Large intestine (tissue), 3 donors: Measurements from ENCODE around the gene NUTM2E. TPM values are rescaled to one million over a fixed set of nuclear protein-coding genes. Genes with fewer than 3 reads are reported as not detected.
"Not testable (repeated sequence)": the region's sequence is repeated elsewhere in the genome, so short reads cannot be mapped to it uniquely, and the experiment has no call there.

Experiments
- DNase-seq, 2 donors: peaks; one replicate each; pipeline versions ENCODE4 v3.0.0 to v3.0.0-alpha.2; 2013
- H3K27ac ChIP-seq: one replicate; pipeline ENCODE4 v1.5.1; 2013; ENCODE audit warnings: low read length
- H3K27me3 ChIP-seq: 2 replicates; pipeline ENCODE4 v1.6.1; 2013; ENCODE audit warnings: low read length; ENCODE audit not compliant: control insufficient read depth, insufficient read depth
- H3K36me3 ChIP-seq: 2 replicates; pipeline ENCODE4 v1.6.1; 2013; ENCODE audit warnings: low read length; ENCODE audit not compliant: control insufficient read depth, insufficient read depth
- H3K4me1 ChIP-seq: one replicate; pipeline ENCODE4 v1.6.1; 2013; ENCODE audit warnings: low read length; ENCODE audit not compliant: control insufficient read depth, insufficient read depth
- H3K4me3 ChIP-seq: one replicate; pipeline ENCODE4 v1.5.1; 2013; ENCODE audit warnings: low read length
- H3K9me3 ChIP-seq: one replicate; pipeline ENCODE4 v1.6.1; 2013; ENCODE audit warnings: mild to moderate bottlenecking, low read depth, low read length, moderate library complexity; ENCODE audit not compliant: control insufficient read depth
- WGBS: methylation state at CpG from one replicate; pipeline ENCODE4 v1.1.5; 2013; ENCODE audit warnings: low lambda C conversion rate; ENCODE audit not compliant: insufficient coverage; 5-methylcytosine and 5-hydroxymethylcytosine counted together
- polyA plus RNA-seq: library from polyadenylated mRNA; unstranded; fragments of 120-200 nt; gene quantifications from one replicate; pipeline ENCODE4 v1.2.1, GENCODE V29; 2013

Gene NUTM2E
- polyA plus RNA-seq, 1 donor: 0.09 TPM

- not testable (repeated sequence) for H3K4me1 ChIP-seq, H3K27ac ChIP-seq, H3K36me3 ChIP-seq, H3K27me3 ChIP-seq, DNase-seq, H3K4me3 ChIP-seq, H3K9me3 ChIP-seq
- no CpG with 5 or more reads among the region's 3 CpGs for WGBS
These were observed 36.3 kb downstream of the NUTM2E start for GRCh38 chr10:79862803-79863202.

GRCh38 chr10:79866903-79867551, 40.5 kb downstream of the NUTM2E start:
- no CpG with 5 or more reads among the region's 9 CpGs for WGBS
- not testable (repeated sequence) for H3K27me3 ChIP-seq, H3K4me3 ChIP-seq, H3K27ac ChIP-seq, H3K36me3 ChIP-seq, H3K9me3 ChIP-seq, H3K4me1 ChIP-seq, DNase-seq

- no CpG with 5 or more reads among the region's 7 CpGs for WGBS
- not testable (repeated sequence) for H3K36me3 ChIP-seq, H3K9me3 ChIP-seq, DNase-seq, H3K4me3 ChIP-seq, H3K27me3 ChIP-seq, H3K27ac ChIP-seq, H3K4me1 ChIP-seq
These were observed 41.5 kb downstream of the NUTM2E start for GRCh38 chr10:79868023-79868422.

- DNase-seq, H3K4me3 ChIP-seq, H3K27ac ChIP-seq, H3K9me3 ChIP-seq, H3K27me3 ChIP-seq, H3K4me1 ChIP-seq, H3K36me3 ChIP-seq: not testable (repeated sequence)
- WGBS: no CpG with 5 or more reads among the region's 5 CpGs
These were observed 43.0 kb downstream of the NUTM2E start for GRCh38 chr10:79869439-79870097.

GRCh38 chr10:79871729-79872128, 45.2 kb downstream of the NUTM2E start:
- DNase-seq, H3K27me3 ChIP-seq, H3K36me3 ChIP-seq, H3K27ac ChIP-seq, H3K9me3 ChIP-seq, H3K4me1 ChIP-seq, H3K4me3 ChIP-seq: not testable (repeated sequence)
- WGBS: no CpG with 5 or more reads among the region's 4 CpGs

Other genes with a start within 250 kb of the NUTM2E start
- gene SFTPA1, start 215.8 kb upstream of the NUTM2E start, polyA plus RNA-seq: not detected
- 1.3 TPM for gene NUTM2B, start 123.5 kb upstream of the NUTM2E start, polyA plus RNA-seq
- 0.42 TPM for gene SFTPD, start 122.4 kb downstream of the NUTM2E start, polyA plus RNA-seq